HEK293 (cell line): ENCODE data around the gene PLB1.

Experiments used
- CTCF ChIA-PET: fragments of 350-600 bp; formaldehyde crosslinking; extraction: SDS; loops from one replicate; lab custom pipeline; 2021; ENCODE audit warnings: antibody characterized with exemption; lab: Yijun Ruan, JAX
- POLR2A ChIA-PET: fragments of 300-600 bp; formaldehyde crosslinking; extraction: SDS; loops from one replicate; lab custom pipeline; 2020; ENCODE audit warnings: antibody characterized with exemption, inconsistent platforms; lab: Yijun Ruan, JAX
- H3K27ac ChIP-seq: fragments of 200-500 bp; sonication (Bioruptor generic); 2 replicates; pipeline ENCODE4 v1.5.1; 2014; ENCODE audit warnings: low read depth, low read length, control low read depth, inconsistent platforms; ENCODE audit errors: extremely low read depth
- H3K36me3 ChIP-seq, 2 experiments: fragments of 200-500 bp in 1 of 2; sonication (Bioruptor generic) in 1 of 2; 1 replicate in 1 of 2; 2 replicates in 1 of 2; pipeline ENCODE4 v1.5.1; 2014 to 2017; ENCODE audit warnings: inconsistent platforms in 2 of 2, low read length in 2 of 2; ENCODE audit not compliant: control insufficient read depth in 2 of 2, insufficient read depth in 1 of 2
- H3K4me1 ChIP-seq: fragments of 200-500 bp; sonication (Bioruptor generic); 2 replicates; pipeline ENCODE4 v1.5.1; 2014; ENCODE audit warnings: mild to moderate bottlenecking, low read length, inconsistent platforms; ENCODE audit not compliant: control insufficient read depth, insufficient read depth
- H3K4me3 ChIP-seq: 2 replicates; pipeline ENCODE4 v1.5.1; 2011; ENCODE audit warnings: low read depth, mild to moderate bottlenecking, control low read depth, low read length, moderate library complexity
- H3K9me3 ChIP-seq: fragments of 200-500 bp; sonication (Bioruptor generic); 2 replicates; pipeline ENCODE4 v1.5.1; 2014; ENCODE audit warnings: low read depth, low read length, inconsistent platforms; ENCODE audit not compliant: control insufficient read depth, insufficient read depth
- GFI1B ChIP-seq: fragments of 450-650 bp; formaldehyde crosslinking; IDR thresholded peaks from 2 replicates; pipeline ENCODE4 v1.5.1; 2016; ENCODE audit warnings: missing biosample characterization, missing genetic modification characterization
- IKZF3 ChIP-seq: fragments of 450-650 bp; IDR thresholded peaks from 2 replicates; pipeline ENCODE4 v1.5.0; 2018; ENCODE audit warnings: missing biosample characterization, mild to moderate bottlenecking, missing genetic modification characterization, moderate library complexity
- SCRT1 ChIP-seq: fragments of 450-650 bp; formaldehyde crosslinking; IDR thresholded peaks from 2 replicates; pipeline ENCODE4 v1.5.1; 2016; ENCODE audit warnings: missing biosample characterization, missing genetic modification characterization, borderline replicate concordance
- ZFP69B ChIP-seq: fragments of 450-650 bp; formaldehyde crosslinking; IDR thresholded peaks from 2 replicates; pipeline ENCODE4 v1.5.1; 2016; ENCODE audit warnings: missing biosample characterization, missing genetic modification characterization
- ZNF140 ChIP-seq: fragments of 450-650 bp; formaldehyde crosslinking; IDR thresholded peaks from 2 replicates; pipeline ENCODE4 v1.5.1; 2016; ENCODE audit warnings: missing biosample characterization, missing genetic modification characterization
- ZNF174 ChIP-seq: fragments of 450-650 bp; formaldehyde crosslinking; IDR thresholded peaks from 2 replicates; pipeline ENCODE4 v1.5.0; 2017; ENCODE audit warnings: missing biosample characterization, mild to moderate bottlenecking, missing genetic modification characterization
- ZNF175 ChIP-seq: fragments of 450-650 bp; formaldehyde crosslinking; IDR thresholded peaks from 2 replicates; pipeline ENCODE4 v1.5.1; 2016; ENCODE audit warnings: missing biosample characterization, missing genetic modification characterization
- ZNF433 ChIP-seq: fragments of 450-650 bp; formaldehyde crosslinking; IDR thresholded peaks from 2 replicates; pipeline ENCODE4 v1.5.1; 2016; ENCODE audit warnings: missing biosample characterization, missing genetic modification characterization, low read depth
- ZNF510 ChIP-seq: fragments of 450-650 bp; formaldehyde crosslinking; IDR thresholded peaks from 2 replicates; pipeline ENCODE4 v1.5.1; 2018; ENCODE audit warnings: mild to moderate bottlenecking, missing genetic modification characterization, missing biosample characterization; ENCODE audit not compliant: insufficient replicate concordance
- ZNF600 ChIP-seq: fragments of 450-650 bp; formaldehyde crosslinking; IDR thresholded peaks from 2 replicates; pipeline ENCODE4 v1.5.1; 2016; ENCODE audit warnings: missing biosample characterization, missing genetic modification characterization
- ZNF610 ChIP-seq: fragments of 450-650 bp; formaldehyde crosslinking; IDR thresholded peaks from 2 replicates; pipeline ENCODE4 v1.5.1; 2016; ENCODE audit warnings: missing biosample characterization, missing genetic modification characterization, borderline replicate concordance
- ZNF837 ChIP-seq: fragments of 450-650 bp; formaldehyde crosslinking; IDR thresholded peaks from 2 replicates; pipeline ENCODE4 v1.5.1; 2016; ENCODE audit warnings: missing biosample characterization, missing genetic modification characterization
- ZSCAN16 ChIP-seq: fragments of 450-650 bp; formaldehyde crosslinking; IDR thresholded peaks from 2 replicates; pipeline ENCODE4 v1.5.1; 2016; ENCODE audit warnings: missing biosample characterization, missing genetic modification characterization
- ZSCAN30 ChIP-seq: fragments of 450-650 bp; IDR thresholded peaks from 2 replicates; pipeline ENCODE4 v1.5.1; 2018; ENCODE audit warnings: missing biosample characterization, mild to moderate bottlenecking, missing genetic modification characterization, moderate library complexity
- TF ChIP-seq, protein P1 (sequence below): fragments of 450-650 bp; formaldehyde crosslinking; IDR thresholded peaks from 2 replicates; pipeline ENCODE4 v1.5.1; 2016; ENCODE audit warnings: missing biosample characterization, missing genetic modification characterization, borderline replicate concordance
- TF ChIP-seq, protein P2 (sequence below): fragments of 450-650 bp; formaldehyde crosslinking; IDR thresholded peaks from 2 replicates; pipeline ENCODE4 v1.5.1; 2016; ENCODE audit warnings: missing biosample characterization, missing genetic modification characterization
- TF ChIP-seq, protein P3 (sequence below): fragments of 450-650 bp; formaldehyde crosslinking; IDR thresholded peaks from 2 replicates; pipeline ENCODE4 v1.5.1; 2017; ENCODE audit warnings: missing biosample characterization, missing genetic modification characterization
- TF ChIP-seq, protein P4 (sequence below): fragments of 450-650 bp; formaldehyde crosslinking; IDR thresholded peaks from 2 replicates; pipeline ENCODE4 v1.5.1; 2016; ENCODE audit warnings: missing biosample characterization, missing genetic modification characterization
- TF ChIP-seq, protein P5 (sequence below): fragments of 450-650 bp; formaldehyde crosslinking; optimal IDR thresholded peaks from 2 replicates; pipeline ENCODE3; 2016; ENCODE audit warnings: missing biosample characterization, mild to moderate bottlenecking, missing genetic modification characterization
- TF ChIP-seq, protein P6 (sequence below): fragments of 450-650 bp; formaldehyde crosslinking; IDR thresholded peaks from 2 replicates; pipeline ENCODE4 v1.5.1; 2017; ENCODE audit warnings: missing biosample characterization, missing genetic modification characterization

The PLB1 gene

DNA sequence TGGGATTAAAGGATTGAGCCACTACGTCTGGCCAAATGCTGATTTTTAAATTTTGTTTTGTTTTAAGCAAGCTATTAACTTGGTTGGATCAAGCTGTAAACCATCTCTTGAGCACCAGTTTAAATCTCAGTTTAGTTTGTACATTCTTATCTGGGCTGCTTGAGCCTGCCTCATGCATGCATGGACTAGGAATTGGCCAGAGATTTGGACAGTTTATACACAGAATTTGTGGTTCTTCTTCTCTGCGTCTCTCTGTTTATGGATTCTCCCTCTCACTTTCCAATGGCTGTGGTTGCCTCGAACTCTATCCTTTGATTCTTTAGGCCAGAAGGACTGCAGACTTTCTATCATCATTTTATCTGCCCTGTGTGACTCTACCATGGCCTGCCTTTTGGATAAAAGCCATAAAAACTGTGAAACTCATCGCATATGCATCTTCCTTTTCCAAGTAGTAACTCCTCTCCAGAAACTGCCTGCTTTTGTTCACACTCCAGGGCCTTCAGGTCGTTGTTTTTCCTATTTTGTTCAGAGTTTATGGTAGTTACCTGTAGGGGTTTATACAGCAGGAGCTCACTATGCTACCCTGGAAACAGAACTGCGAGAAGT, 32.5 kb upstream of the PLB1 start:
- TF ChIP-seq, protein P1, sequence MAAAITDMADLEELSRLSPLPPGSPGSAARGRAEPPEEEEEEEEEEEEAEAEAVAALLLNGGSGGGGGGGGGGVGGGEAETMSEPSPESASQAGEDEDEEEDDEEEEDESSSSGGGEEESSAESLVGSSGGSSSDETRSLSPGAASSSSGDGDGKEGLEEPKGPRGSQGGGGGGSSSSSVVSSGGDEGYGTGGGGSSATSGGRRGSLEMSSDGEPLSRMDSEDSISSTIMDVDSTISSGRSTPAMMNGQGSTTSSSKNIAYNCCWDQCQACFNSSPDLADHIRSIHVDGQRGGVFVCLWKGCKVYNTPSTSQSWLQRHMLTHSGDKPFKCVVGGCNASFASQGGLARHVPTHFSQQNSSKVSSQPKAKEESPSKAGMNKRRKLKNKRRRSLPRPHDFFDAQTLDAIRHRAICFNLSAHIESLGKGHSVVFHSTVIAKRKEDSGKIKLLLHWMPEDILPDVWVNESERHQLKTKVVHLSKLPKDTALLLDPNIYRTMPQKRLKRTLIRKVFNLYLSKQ = no peak
- H3K4me3 ChIP-seq = no peak overlapping the region
- CTCF ChIA-PET = interaction anchor here (0.6 to 1.2 kb wide), 3 partner anchors 8 to 98 kb away, joined by 3 to 8 read pairs (median 4); no protein-coding TSS in a partner anchor
- no peaks in the 10 kb centered on the region for H3K4me1 ChIP-seq
- no peaks in the 10 kb centered on the region for H3K36me3 ChIP-seq
- H3K9me3 ChIP-seq = no peaks in the 10 kb centered on the region
- H3K27ac ChIP-seq = no peak overlapping the region
- POLR2A ChIA-PET = no interaction called here

DNA sequence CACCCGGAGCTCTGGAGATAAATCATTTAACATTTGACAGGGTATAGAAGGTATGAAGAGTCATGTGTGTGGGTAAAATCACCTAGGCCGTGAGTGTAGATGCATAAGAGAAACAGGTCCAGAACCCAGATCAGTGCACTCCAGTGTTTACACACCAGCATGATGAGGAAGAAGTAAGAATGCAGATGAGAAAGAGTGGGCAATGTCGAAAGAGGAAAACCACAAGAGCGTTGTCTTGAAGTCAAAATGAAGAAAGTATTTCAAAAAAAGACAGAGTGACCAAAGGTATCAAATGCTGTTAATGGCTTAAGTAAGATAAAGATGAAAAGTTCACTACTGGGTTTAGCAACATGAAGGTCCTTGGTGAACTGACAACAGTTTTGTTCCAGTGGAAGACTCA, 32.0 kb upstream of the PLB1 start:
- Histone ChIP-seq H3K4me3 (no peak overlapping the region), H3K27ac (no peak overlapping the region), H3K36me3 (no peaks in the 10 kb centered on the region), H3K4me1 (no peaks in the 10 kb centered on the region), H3K9me3 (no peaks in the 10 kb centered on the region)
- CTCF ChIA-PET = interaction anchor here (0.6 to 1.2 kb wide), 5 partner anchors 9 to 617 kb away, joined by 3 to 8 read pairs (median 3); no protein-coding TSS in a partner anchor
- TF ChIP-seq ZNF600 (tag by site-specific recombination) = no peak
- no peak for TF ChIP-seq ZNF510 (tag by site-specific recombination)
- no peak for TF ChIP-seq ZNF174
- TF ChIP-seq, protein P2, sequence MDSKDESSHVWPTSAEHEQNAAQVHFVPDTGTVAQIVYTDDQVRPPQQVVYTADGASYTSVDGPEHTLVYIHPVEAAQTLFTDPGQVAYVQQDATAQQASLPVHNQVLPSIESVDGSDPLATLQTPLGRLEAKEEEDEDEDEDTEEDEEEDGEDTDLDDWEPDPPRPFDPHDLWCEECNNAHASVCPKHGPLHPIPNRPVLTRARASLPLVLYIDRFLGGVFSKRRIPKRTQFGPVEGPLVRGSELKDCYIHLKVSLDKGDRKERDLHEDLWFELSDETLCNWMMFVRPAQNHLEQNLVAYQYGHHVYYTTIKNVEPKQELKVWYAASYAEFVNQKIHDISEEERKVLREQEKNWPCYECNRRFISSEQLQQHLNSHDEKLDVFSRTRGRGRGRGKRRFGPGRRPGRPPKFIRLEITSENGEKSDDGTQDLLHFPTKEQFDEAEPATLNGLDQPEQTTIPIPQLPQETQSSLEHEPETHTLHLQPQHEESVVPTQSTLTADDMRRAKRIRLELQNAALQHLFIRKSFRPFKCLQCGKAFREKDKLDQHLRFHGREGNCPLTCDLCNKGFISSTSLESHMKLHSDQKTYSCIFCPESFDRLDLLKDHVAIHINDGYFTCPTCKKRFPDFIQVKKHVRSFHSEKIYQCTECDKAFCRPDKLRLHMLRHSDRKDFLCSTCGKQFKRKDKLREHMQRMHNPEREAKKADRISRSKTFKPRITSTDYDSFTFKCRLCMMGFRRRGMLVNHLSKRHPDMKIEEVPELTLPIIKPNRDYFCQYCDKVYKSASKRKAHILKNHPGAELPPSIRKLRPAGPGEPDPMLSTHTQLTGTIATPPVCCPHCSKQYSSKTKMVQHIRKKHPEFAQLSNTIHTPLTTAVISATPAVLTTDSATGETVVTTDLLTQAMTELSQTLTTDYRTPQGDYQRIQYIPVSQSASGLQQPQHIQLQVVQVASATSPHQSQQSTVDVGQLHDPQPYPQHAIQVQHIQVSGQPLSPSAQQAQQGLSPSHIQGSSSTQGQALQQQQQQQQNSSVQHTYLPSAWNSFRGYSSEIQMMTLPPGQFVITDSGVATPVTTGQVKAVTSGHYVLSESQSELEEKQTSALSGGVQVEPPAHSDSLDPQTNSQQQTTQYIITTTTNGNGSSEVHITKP (tag by site-specific recombination) = no peak
- no peak for TF ChIP-seq ZSCAN30 (tag by site-specific recombination)
- no peak for TF ChIP-seq ZNF175 (tag by site-specific recombination)
- TF ChIP-seq ZSCAN16 = no peak
- no peak for TF ChIP-seq SCRT1 (tag by site-specific recombination)
- TF ChIP-seq IKZF3 (tag by site-specific recombination) = no peak
- TF ChIP-seq, protein P3, sequence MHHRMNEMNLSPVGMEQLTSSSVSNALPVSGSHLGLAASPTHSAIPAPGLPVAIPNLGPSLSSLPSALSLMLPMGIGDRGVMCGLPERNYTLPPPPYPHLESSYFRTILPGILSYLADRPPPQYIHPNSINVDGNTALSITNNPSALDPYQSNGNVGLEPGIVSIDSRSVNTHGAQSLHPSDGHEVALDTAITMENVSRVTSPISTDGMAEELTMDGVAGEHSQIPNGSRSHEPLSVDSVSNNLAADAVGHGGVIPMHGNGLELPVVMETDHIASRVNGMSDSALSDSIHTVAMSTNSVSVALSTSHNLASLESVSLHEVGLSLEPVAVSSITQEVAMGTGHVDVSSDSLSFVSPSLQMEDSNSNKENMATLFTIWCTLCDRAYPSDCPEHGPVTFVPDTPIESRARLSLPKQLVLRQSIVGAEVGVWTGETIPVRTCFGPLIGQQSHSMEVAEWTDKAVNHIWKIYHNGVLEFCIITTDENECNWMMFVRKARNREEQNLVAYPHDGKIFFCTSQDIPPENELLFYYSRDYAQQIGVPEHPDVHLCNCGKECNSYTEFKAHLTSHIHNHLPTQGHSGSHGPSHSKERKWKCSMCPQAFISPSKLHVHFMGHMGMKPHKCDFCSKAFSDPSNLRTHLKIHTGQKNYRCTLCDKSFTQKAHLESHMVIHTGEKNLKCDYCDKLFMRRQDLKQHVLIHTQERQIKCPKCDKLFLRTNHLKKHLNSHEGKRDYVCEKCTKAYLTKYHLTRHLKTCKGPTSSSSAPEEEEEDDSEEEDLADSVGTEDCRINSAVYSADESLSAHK (tag by site-specific recombination) = no peak
- no peak for TF ChIP-seq GFI1B
- no peak for TF ChIP-seq ZNF140 (tag by site-specific recombination)
- TF ChIP-seq ZNF610 (tag by site-specific recombination) = no peak
- TF ChIP-seq, protein P4, sequence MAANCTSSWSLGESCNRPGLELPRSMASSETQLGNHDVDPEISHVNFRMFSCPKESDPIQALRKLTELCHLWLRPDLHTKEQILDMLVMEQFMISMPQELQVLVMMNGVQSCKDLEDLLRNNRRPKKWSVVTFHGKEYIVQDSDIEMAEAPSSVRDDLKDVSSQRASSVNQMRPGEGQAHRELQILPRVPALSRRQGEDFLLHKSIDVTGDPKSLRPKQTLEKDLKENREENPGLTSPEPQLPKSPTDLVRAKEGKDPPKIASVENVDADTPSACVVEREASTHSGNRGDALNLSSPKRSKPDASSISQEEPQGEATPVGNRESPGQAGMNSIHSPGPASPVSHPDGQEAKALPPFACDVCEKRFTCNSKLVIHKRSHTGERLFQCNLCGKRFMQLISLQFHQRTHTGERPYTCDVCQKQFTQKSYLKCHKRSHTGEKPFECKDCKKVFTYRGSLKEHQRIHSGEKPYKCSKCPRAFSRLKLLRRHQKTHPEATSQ = no peak
- TF ChIP-seq ZNF433 (tag by site-specific recombination) = no peak
- no peak for TF ChIP-seq ZFP69B
- TF ChIP-seq, protein P5, sequence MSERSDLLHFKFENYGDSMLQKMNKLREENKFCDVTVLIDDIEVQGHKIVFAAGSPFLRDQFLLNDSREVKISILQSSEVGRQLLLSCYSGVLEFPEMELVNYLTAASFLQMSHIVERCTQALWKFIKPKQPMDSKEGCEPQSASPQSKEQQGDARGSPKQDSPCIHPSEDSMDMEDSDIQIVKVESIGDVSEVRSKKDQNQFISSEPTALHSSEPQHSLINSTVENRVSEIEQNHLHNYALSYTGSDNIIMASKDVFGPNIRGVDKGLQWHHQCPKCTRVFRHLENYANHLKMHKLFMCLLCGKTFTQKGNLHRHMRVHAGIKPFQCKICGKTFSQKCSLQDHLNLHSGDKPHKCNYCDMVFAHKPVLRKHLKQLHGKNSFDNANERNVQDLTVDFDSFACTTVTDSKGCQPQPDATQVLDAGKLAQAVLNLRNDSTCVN (tag by site-specific recombination) = no peak
- TF ChIP-seq, protein P6, sequence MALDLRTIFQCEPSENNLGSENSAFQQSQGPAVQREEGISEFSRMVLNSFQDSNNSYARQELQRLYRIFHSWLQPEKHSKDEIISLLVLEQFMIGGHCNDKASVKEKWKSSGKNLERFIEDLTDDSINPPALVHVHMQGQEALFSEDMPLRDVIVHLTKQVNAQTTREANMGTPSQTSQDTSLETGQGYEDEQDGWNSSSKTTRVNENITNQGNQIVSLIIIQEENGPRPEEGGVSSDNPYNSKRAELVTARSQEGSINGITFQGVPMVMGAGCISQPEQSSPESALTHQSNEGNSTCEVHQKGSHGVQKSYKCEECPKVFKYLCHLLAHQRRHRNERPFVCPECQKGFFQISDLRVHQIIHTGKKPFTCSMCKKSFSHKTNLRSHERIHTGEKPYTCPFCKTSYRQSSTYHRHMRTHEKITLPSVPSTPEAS (tag by site-specific recombination) = no peak
- TF ChIP-seq ZNF837 = no peak
- POLR2A ChIA-PET = no interaction called here
